ENCODE results near the gene PCDH17. TPM values are rescaled to one million over a fixed set of nuclear protein-coding genes. Genes with fewer than 3 reads are reported as not detected.

Gene PCDH17
- total and polyA plus RNA-seq, 2 of the 8 experiments (the other 6 are each of a cell fraction or from before 2014, with no cell fraction given): 0.20 to 0.60 TPM

DNA sequence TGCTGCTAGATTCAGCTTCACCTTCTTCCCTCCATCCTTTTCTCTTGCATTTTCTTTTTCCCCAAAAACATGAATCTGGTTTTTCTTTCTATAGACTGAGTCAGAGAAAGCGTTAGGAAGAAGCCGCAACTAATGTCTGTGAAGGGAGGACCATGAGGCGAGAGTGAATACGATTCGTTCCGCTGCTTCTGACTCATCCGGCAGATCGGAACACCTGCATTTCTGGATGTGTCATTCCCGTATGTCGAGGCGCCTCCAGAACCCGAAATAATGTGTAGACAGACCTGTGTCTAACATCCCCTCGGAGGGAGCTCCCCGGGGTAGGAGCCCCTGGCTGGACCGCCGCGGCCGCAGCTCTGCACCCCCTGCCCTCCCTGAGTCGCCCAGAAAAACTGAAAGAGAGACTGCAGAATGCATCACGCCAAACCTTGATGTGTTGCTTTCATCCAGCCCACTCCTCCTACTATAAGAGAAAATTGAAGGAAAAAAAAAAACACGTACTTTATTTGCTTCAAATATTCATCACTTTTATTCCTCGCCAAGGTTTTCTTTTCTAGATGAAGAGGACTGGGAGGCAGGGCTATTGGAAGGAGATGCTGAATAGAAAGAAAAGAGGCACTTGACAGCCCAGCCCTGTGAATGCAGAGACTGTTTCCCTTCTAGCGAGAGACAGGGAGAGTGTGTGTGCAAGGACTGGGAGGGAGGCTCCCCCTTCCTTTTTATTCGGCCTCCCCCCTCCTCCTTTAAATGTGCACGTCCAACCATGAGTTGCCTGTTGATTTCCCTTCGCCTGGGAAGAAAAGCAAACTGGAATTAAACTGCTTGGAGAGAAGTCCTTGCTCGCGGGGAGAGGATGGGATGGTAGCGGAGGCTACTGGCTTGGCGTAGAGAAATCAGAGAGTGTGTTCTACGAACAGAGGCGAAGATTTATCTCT lies 616 bp upstream of the PCDH17 start:
- Histone ChIP-seq H3K79me2 (ENCODE audit: control insufficient read depth in 1 of 2, insufficient read depth in 2 of 2, low read length in 2 of 2) (no peaks in the 10 kb centered on the region), H3K23me2 (ENCODE audit: low read depth, low read length) (peaks cover 44% of the 10 kb centered on the region), H3K18ac (ENCODE audit: extremely low read depth, low read length) (no peak overlapping the region), H3K23ac (ENCODE audit: insufficient read length) (no peak overlapping the region), H3K4ac (replicated peaks; ENCODE audit: insufficient read length, low read depth, low read length) (no peak overlapping the region), H3K56ac (replicated peaks; ENCODE audit: insufficient read length, low read depth, low read length) (no peak overlapping the region), H3K4me2 (ENCODE audit: insufficient read depth in 1 of 2, low read depth in 2 of 2, low read length in 2 of 2) (peak overlapping the region; percentile 98 to 100), H3K4me3 (ENCODE audit: extremely low read depth in 1 of 4, insufficient read depth in 2 of 4, low read depth in 3 of 4, low read length in 4 of 4) (peak overlapping the region; percentile 61 to 73 (median 66)), H3K27me3 (replicated peaks in 1 of 4; ENCODE audit: control insufficient read depth in 3 of 4, extremely low read depth in 1 of 4, insufficient read depth in 3 of 4, low read length in 3 of 4) (peaks cover 29 to 69% (median 56%) of the 10 kb centered on the region in 4 experiments), H3K9ac (replicated peaks in 1 of 4; ENCODE audit: extremely low read depth in 1 of 4, low read depth in 3 of 4, low read length in 3 of 4) (no peak overlapping the region), H2BK5ac (ENCODE audit: low read depth, low read length) (no peak overlapping the region), H3K36me3 (ENCODE audit: control insufficient read depth in 2 of 4, insufficient read depth in 4 of 4, low read length in 3 of 4) (peaks cover 0 to 5% (median 0%) of the 10 kb centered on the region in 4 experiments; a peak in 1 of 8 replicates), H3K14ac (ENCODE audit: insufficient read length) (no peak overlapping the region), H3K9me3 (ENCODE audit: insufficient read depth in 2 of 2, low read depth in 1 of 2, low read length in 1 of 2) (peaks cover 0 to 10% of the 10 kb centered on the region in 2 experiments; a peak in 1 of 4 replicates), H3K79me1 (ENCODE audit: low read depth, low read length) (no peaks in the 10 kb centered on the region), H2BK20ac (ENCODE audit: low read length) (no peak overlapping the region), H4K8ac (ENCODE audit: extremely low read depth, insufficient read depth, low read length) (no peak overlapping the region), H4K20me1 (replicated peaks in 1 of 2; ENCODE audit: control insufficient read depth in 1 of 2, insufficient read depth in 2 of 2, low read length in 2 of 2) (peaks cover 0 to 3% of the 10 kb centered on the region in 2 experiments), H4K91ac (replicated peaks; ENCODE audit: insufficient read length, low read length) (no peak overlapping the region), H2BK12ac (ENCODE audit: low read depth, low read length) (no peak overlapping the region), H3K4me1 (replicated peaks in 1 of 4; ENCODE audit: control insufficient read depth in 3 of 4, insufficient read depth in 4 of 4, low read length in 3 of 4) (peaks cover 0 to 18% (median 7%) of the 10 kb centered on the region in 4 experiments; a peak in 6 of 7 replicates), H2BK120ac (replicated peaks; ENCODE audit: low read depth, low read length) (no peak overlapping the region), H2AK5ac (ENCODE audit: low read depth, low read length) (no peak overlapping the region), H4K5ac (ENCODE audit: insufficient read length, low read depth, low read length) (no peak overlapping the region), H2AFZ (ENCODE audit: low read length) (peak overlapping the region; percentile 21; the same call in 1 of the 2 replicates), H3K27ac (ENCODE audit: low read depth, low read length) (no peak overlapping the region), H2BK15ac (ENCODE audit: low read length) (no peak overlapping the region)
- WGBS, 2 experiments (ENCODE audit: extremely low coverage in 1 of 2, insufficient coverage in 1 of 2, insufficient read length in 1 of 2, insufficient replicate concordance in 2 of 2, low coverage in 1 of 2, low lambda C conversion rate in 2 of 2, missing lambda C conversion rate in 1 of 2): 4% methylated on average over 28 of the region's 32 CpGs; no CpG with 5 or more reads in 1 of the 2 experiments
- ChIA-PET POLR2A (ENCODE audit: partially characterized antibody) (interaction anchor here (0.6 kb wide), 1 partner anchor 262 kb away, joined by 4 read pairs; no protein-coding TSS in a partner anchor), CTCF (ENCODE audit: partially characterized antibody) (interaction anchor here (8.2 kb wide), 1 partner anchor 86 kb away, joined by 107 read pairs; no protein-coding TSS in a partner anchor)
- DNase-seq (ENCODE audit: low read depth in 1 of 2, low spot score in 2 of 2) (peak in 1 of 2 experiments; percentile 49), FAIRE-seq (no peak)
- TF ChIP-seq SAP30 (IDR thresholded peaks at IDR 0.05; ENCODE audit: insufficient read depth, insufficient replicate concordance, low read length) (peak; percentile 12), SP1 (IDR thresholded peaks at IDR 0.05; ENCODE audit: low read depth, low read length) (no peak), SUZ12 (IDR thresholded peaks at IDR 0.05; ENCODE audit: low read length) (peak; percentile 61; the same call in 1 of the 2 replicates), RNF2 (IDR thresholded peaks at IDR 0.05; ENCODE audit: borderline replicate concordance, low read depth, low read length, missing control alignments, poor library complexity, severe bottlenecking) (peak; percentile 44), NRF1 (IDR thresholded peaks at IDR 0.05; ENCODE audit: low read depth, low read length) (no peak), EZH2 (IDR thresholded peaks at IDR 0.05; ENCODE audit: low read depth, low read length, severe bottlenecking) (peak; percentile 42)

Measured in H1 (cell line).